ENCODE results near the gene RTP5.

Gene RTP5

GRCh38 chr2:241843321-241844065 lies 26.0 kb upstream of the RTP5 start:
- no peak for DNase-seq (ENCODE audit: low read depth in 3 of 3)

GRCh38 chr2:241844066-241844728 lies 25.3 kb upstream of the RTP5 start:
- peak; percentile 66 to 92 (median 74) for DNase-seq (ENCODE audit: low read depth in 3 of 3)

DNA sequence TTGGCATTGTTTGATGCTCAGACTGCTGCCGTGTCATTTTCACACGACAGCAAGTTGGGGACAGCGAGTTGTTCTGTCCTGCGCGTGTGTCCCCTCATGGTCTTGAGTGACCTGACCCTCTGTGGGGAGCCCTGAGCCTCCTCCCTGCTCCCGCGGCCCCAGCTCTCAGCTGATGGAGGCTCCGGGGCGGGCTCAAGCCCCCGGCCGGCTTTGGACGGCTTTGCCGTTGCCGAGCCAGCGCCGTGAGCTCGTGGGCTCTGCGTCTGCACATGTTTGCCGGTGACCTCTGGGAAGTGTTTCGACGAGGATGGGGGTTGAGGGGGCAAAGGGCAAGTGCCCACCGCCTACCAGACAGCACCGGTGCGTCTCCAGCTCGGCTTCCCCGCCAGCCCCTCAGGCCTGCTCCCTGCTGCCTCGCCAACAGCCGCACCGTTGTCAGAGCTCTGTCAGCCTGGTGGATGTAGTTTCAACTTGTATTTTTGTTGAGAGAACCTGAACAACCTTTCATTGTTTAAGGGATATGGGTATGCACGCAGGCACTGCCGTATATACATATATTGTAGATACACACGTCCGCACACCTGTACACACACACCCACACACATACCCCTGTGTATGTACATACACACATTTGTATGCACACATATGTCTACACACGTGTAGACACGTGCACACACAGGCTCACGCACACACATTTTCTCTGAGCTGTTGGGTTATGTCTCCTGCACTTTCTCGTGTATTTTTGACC lies 24.5 kb upstream of the RTP5 start:
- DNase-seq (ENCODE audit: low read depth in 3 of 3): no peak

GRCh38 chr2:241846406-241846805 lies 23.1 kb upstream of the RTP5 start:
- DNase-seq (ENCODE audit: low read depth in 3 of 3): no peak

GRCh38 chr2:241848761-241849615 lies 20.5 kb upstream of the RTP5 start:
- DNase-seq (ENCODE audit: low read depth in 3 of 3): no peak

GRCh38 chr2:241849616-241850543 lies 19.6 kb upstream of the RTP5 start:
- no peak for DNase-seq (ENCODE audit: low read depth in 3 of 3)

DNA sequence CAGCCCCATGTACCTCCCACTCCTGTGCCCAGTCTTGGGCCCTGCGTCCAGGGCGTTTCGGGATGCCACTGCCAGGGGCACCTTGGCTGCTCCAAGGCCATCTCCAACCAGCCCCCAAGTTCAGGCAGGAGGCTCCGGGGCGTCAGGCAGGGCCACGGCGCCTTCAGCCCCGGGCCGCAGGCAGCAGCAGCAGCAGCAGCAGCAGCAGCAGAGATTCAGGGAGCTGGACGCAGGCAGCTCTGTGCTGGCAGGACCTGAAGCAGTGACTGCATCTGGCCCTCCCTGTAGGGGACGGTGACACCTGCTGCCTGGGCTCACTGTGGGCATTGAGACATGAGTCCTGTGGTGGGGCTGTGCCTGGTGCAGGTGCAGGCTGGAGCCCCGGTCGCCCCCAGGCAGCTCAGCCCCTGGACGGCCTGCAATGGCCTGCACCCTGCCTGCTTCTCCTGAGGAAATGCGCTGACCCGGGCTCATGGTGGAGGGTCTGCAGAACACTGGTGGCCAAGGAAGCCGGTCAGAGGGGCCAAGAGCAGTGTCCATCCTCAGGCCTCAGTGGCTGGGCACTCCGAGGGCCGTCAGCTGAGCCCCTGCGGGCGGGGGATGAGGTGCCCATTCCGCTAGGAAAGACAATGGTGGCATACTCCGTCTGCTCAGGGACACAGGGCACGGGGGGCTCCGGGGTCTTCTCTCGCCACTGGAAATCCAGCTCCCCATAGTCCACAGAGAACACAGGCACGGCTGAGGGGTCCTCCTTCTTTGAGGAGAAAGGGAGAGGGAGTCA lies 18.8 kb upstream of the RTP5 start:
- no peak for DNase-seq (ENCODE audit: low read depth in 3 of 3)

DNA sequence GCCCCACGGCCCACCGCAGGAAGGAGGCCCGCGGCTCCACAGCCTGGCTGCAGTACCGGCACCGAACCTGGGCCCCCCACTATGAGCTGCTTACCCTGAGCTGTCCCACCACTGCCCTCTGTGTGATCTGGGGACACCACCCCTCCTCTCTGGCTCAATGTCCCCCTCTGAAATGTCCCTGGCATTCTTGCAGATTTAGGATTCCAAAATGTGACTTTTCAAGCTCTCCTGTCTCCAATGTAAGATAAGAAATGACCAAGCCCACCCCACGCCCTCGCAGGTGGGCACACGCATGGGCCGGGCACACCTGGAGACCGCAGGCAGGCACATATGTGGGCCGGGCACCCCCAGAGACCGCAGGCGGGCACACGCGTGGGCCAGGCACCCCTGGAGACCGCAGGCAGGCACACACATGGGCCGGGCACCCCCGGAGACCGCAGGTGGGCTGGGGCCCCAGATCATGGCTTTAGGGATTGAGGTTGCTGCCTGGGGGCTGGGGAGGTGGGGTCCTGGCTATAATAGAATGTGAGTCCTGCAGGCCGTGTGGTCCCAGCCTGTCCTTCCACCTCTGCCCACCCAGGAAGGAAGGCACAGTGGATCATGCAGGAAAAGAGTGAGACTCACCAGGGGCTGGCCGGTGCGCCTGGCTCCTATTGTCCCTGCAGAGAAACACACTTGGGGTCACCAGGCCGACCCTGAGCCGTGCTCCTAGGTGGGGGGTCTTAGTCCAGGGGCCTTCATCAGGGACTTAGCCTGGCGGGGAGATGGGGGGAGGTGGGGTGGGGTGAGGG lies 18.0 kb upstream of the RTP5 start:
- DNase-seq (ENCODE audit: low read depth in 3 of 3): no peak

DNA sequence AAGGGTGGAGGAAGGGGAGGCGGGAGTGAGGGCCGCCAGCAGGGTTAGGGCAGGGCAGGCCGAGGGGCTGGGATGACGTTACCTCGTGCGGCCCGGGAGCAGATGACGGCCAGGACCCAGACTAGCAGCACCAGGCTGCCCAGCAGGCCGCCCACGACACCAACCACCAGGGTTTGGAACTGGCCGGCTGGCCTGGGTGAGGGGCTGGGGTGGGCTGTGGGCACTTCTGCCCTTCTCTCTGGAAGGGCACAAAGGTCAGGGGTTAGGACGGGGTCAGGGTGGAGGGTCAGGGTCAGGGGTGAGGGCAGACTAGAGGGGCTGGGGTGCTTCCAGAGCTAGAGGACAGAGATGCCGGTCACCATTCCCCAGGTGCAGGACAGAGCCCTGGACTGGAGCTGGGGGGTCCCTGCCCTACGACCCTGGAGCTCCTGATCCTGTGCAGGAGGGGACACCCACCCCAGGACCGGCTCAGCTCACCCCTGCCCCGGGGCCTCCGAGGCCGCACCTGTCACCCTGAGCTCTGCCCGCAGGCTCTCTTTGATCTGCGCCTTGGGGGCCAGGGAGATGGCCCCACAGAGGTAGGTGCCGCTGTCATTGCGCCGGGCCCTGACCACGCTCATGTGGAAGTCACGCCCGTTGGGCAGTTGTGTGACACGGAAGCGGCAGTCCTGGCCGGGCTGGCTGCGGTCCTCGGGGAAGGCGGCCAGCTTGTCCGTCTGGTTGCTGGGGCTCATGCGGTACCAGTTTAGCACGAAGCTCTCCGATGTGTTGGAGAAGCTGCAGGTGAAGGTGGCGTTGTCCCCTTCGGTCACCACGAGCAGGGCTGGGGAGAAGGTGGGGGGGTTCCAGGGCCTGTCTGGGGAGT lies 17.2 kb upstream of the RTP5 start:
- no peak for DNase-seq (ENCODE audit: low read depth in 3 of 3)

- DNase-seq (ENCODE audit: low read depth in 3 of 3): no peak
Observed at GRCh38 chr2:241852981-241853631, 16.4 kb upstream of the RTP5 start.

DNA sequence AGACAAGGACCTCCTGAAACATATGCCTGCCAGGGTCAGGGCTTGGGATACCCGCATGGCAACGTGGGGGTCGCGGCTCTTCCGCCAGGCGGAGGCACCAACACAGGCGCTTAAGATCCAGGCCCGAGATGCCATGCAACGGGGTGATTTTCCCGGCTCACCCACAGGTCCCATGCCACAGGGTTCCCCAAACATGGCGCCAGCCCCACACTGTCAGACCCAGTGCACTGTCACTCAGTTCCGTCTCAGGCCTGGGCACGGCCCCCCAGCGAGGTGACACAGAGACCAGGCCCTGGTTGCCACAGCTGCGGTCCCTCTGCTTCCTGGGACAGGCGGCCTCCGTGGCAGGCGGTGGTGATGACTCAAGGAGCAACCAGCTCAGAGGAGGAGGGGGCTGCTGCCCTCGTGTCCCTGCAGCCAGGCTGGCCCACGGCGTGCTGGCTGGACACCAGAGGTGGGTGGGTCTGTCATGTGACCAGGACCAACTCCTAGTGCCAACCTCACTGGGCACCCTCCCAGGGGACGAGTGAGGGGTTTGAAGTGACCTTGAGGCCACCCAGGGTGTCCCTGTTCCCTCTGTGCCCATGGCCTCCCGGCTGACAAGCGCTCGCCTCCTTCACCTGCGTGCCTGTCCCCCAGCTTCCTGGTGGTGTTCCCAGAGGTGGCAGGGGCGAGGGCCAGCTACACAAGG lies 15.7 kb upstream of the RTP5 start:
- no peak for DNase-seq (ENCODE audit: low read depth in 3 of 3)

DNA sequence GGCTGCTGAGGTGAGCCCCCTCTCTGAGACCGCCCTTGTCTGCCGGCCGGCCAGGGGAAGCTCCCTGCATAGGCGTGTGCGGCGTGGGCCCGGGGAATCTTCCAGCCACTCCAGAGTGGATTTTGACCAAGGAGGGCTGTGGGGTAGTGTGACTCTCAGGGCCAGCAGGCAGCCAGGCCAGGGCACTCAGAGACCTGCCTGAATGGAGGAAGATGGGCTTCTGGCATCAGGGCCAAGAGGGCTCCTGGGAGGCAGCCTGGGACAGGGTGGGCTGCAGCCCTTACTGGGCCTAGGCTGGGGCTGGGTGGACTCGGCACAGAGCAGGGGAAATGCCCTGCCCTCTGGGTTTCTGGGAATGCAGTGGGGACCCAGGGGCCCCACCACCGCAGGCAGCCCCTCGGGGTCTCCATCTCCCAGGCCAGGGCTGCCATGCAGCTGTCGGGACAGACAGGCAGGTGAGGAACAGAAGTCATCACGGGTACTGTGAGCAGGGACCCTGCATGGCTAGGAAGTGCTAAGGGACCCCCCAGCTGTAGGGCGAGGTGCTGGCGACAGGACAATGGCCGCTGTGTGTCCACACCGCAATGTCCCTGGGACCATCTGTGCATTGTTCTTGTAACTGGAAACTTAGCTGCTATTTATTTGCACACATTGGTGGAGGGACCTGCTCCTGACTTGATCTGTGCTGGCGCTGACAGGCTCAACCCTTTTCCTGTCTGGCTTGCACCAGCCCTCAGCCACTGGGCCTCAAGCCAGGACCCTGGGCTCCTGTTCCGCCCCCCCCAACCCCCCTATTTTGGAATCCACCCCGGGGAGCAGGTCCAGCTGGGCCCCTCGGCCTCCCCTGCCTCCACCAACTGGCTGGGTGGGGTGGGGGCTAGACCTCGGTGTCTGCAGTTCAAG lies 14.9 kb upstream of the RTP5 start:
- no peak for DNase-seq (ENCODE audit: low read depth in 3 of 3)

GRCh38 chr2:241855245-241855887 lies 14.2 kb upstream of the RTP5 start:
- DNase-seq (ENCODE audit: low read depth in 3 of 3): no peak

DNA sequence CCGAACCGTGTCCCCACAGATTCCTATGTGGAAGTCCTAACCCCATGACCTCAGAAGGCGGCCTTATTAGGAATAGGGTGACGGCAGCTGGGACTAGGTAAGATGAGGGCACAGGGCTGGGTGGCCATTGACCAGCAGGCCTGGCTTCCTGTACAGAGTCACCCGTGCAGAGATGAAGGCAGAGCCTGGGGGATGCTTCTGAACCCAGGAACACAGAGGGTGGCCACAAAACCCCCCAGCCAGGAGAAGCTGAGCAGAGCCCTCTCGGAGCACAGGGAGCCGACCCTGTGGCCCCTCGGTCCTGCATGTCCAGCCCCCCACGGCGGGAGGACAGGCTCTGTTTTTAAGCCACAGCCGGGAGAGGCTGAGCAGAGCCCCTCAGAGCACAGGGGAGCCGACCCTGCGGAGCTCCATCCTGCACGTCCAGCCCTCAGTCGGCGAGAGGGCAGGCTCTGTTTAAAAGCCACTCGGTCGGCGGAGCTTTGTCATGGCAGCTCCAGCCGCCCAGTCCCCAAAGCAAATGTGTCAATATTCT lies 13.6 kb upstream of the RTP5 start:
- DNase-seq (ENCODE audit: low read depth in 3 of 3): no peak

DNA sequence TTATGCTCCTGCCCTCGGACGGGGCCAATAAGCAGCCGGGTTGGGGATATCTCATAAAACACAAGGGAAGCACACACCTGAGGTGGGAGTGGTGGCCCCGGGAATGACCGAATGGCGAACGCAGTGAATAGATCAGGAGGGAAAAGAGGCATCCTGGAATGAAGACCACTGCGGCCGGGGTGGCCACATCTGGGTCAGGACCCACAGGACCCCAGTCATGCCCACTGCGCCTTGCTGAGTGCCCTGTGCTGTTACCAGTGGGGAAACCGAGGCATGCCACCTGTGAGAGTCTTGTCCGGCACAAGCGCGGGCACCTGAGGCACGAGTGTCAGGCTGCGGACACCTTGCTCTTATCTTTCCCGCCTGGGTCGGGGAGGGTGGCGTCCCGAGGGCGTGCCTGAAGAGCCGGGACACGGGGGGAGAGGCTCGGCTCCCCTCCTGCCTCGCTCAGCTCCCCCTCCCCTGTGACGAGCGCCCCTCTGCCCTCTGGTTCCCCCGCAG lies 12.4 kb upstream of the RTP5 start:
- DNase-seq (ENCODE audit: low read depth in 3 of 3): no peak
